K562 (cell line): Measurements from ENCODE around the gene SLC22A7. TPM values are rescaled to one million over a fixed set of nuclear protein-coding genes. Genes with fewer than 3 reads are reported as not detected.

ENCODE experiments used
- E2F4 ChIP-seq: sonication (generic); formaldehyde crosslinking; IDR thresholded peaks from 2 replicates; pipeline ENCODE4 v1.8.0; 2022; ENCODE audit warnings: mild to moderate bottlenecking, low read depth, missing genetic modification reagents
- ESRRA ChIP-seq: fragments of 450-650 bp; IDR thresholded peaks from 2 replicates; pipeline ENCODE4 v1.6.1; 2014; ENCODE audit warnings: low read depth, mild to moderate bottlenecking, moderate library complexity, borderline replicate concordance
- FOXJ2 ChIP-seq: fragments of 200-800 bp; sonication (Bioruptor generic); IDR thresholded peaks from 2 replicates; pipeline ENCODE4 v1.6.1; 2016; ENCODE audit warnings: missing genetic modification characterization, missing compliant biosample characterization
- POLR2G ChIP-seq: fragments of 200-400 bp; formaldehyde crosslinking; IDR thresholded peaks from 2 replicates; pipeline ENCODE4 v1.6.1; 2017; ENCODE audit warnings: low read depth, mild to moderate bottlenecking, antibody characterized with exemption, low read length, moderate library complexity
- SRSF3 ChIP-seq: fragments of 200-400 bp; formaldehyde crosslinking; IDR thresholded peaks from 2 replicates; pipeline ENCODE4 v1.6.1; 2016; ENCODE audit warnings: mild to moderate bottlenecking, low read length, moderate library complexity; ENCODE audit not compliant: insufficient read depth
- TFAM ChIP-seq: fragments of 250-450 bp; sonication (Bioruptor Pico); conservative IDR thresholded peaks from 2 replicates; pipeline ENCODE4 v1.5.0; 2021; ENCODE audit warnings: mild to moderate bottlenecking, moderate library complexity
- polyA plus RNA-seq, 8 experiments: library from polyadenylated mRNA; depleted of rRNA in 4 of 8; stranded (reverse) in 5 of 8; unstranded in 3 of 8; fragments of >200 nt; fragmentation: Nextera tagmentation in 2 of 8; fragmentation: Illumina TruSeq in 1 of 8; extraction: Ambion mirVana in 2 of 8; extraction: Trizol in 1 of 8; gene quantifications; 2 replicates each; pipeline versions ENCODE4 v1.2.1 to v1.2.3, GENCODE V29; 2011 to 2014; ENCODE audit warnings: inconsistent platforms in 1 of 8, missing spikeins in 1 of 8
- total RNA-seq, 7 experiments: library from RNA; depleted of rRNA in 6 of 7; stranded (reverse); fragments of >200 nt in 6 of 7; fragmentation: Illumina TruSeq in 2 of 7; extraction: Trizol in 2 of 7; gene quantifications; 2 replicates each; pipeline versions ENCODE4 v1.2.1 to v1.2.3, GENCODE V29; 2011 to 2021; ENCODE audit warnings: low replicate concordance in 1 of 7
- TF ChIP-seq, protein P1 (sequence below): fragments of 200-600 bp; sonication (generic); IDR thresholded peaks from one replicate; pipeline ENCODE4 v1.6.1; 2012; ENCODE audit warnings: mild to moderate bottlenecking, low read depth, low read length, inconsistent platforms

Gene SLC22A7
- total and polyA plus RNA-seq, 9 of the 15 experiments (the other 6 are each of a cell fraction or from before 2014, with no cell fraction given) = not detected

DNA sequence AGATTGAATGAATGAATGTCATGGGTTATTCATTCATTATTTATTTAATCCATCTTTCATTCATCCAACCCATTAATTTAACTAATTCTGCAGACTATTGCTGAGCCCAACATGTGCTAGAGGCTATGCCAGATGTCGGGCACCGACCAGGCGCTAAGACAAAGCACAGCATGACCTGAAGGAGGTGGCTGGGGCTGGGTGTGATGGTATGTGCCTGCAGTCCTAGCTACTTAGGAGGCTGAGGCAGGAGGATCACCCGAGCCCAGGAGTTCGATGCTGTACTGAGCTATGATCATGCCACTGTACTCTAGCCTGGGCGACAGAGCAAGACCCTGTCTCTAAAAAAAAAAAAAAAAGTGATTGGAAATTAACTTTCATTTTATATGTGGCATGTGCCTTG, 5.7 kb upstream of the SLC22A7 start (continued):
- TF ChIP-seq, protein P1, sequence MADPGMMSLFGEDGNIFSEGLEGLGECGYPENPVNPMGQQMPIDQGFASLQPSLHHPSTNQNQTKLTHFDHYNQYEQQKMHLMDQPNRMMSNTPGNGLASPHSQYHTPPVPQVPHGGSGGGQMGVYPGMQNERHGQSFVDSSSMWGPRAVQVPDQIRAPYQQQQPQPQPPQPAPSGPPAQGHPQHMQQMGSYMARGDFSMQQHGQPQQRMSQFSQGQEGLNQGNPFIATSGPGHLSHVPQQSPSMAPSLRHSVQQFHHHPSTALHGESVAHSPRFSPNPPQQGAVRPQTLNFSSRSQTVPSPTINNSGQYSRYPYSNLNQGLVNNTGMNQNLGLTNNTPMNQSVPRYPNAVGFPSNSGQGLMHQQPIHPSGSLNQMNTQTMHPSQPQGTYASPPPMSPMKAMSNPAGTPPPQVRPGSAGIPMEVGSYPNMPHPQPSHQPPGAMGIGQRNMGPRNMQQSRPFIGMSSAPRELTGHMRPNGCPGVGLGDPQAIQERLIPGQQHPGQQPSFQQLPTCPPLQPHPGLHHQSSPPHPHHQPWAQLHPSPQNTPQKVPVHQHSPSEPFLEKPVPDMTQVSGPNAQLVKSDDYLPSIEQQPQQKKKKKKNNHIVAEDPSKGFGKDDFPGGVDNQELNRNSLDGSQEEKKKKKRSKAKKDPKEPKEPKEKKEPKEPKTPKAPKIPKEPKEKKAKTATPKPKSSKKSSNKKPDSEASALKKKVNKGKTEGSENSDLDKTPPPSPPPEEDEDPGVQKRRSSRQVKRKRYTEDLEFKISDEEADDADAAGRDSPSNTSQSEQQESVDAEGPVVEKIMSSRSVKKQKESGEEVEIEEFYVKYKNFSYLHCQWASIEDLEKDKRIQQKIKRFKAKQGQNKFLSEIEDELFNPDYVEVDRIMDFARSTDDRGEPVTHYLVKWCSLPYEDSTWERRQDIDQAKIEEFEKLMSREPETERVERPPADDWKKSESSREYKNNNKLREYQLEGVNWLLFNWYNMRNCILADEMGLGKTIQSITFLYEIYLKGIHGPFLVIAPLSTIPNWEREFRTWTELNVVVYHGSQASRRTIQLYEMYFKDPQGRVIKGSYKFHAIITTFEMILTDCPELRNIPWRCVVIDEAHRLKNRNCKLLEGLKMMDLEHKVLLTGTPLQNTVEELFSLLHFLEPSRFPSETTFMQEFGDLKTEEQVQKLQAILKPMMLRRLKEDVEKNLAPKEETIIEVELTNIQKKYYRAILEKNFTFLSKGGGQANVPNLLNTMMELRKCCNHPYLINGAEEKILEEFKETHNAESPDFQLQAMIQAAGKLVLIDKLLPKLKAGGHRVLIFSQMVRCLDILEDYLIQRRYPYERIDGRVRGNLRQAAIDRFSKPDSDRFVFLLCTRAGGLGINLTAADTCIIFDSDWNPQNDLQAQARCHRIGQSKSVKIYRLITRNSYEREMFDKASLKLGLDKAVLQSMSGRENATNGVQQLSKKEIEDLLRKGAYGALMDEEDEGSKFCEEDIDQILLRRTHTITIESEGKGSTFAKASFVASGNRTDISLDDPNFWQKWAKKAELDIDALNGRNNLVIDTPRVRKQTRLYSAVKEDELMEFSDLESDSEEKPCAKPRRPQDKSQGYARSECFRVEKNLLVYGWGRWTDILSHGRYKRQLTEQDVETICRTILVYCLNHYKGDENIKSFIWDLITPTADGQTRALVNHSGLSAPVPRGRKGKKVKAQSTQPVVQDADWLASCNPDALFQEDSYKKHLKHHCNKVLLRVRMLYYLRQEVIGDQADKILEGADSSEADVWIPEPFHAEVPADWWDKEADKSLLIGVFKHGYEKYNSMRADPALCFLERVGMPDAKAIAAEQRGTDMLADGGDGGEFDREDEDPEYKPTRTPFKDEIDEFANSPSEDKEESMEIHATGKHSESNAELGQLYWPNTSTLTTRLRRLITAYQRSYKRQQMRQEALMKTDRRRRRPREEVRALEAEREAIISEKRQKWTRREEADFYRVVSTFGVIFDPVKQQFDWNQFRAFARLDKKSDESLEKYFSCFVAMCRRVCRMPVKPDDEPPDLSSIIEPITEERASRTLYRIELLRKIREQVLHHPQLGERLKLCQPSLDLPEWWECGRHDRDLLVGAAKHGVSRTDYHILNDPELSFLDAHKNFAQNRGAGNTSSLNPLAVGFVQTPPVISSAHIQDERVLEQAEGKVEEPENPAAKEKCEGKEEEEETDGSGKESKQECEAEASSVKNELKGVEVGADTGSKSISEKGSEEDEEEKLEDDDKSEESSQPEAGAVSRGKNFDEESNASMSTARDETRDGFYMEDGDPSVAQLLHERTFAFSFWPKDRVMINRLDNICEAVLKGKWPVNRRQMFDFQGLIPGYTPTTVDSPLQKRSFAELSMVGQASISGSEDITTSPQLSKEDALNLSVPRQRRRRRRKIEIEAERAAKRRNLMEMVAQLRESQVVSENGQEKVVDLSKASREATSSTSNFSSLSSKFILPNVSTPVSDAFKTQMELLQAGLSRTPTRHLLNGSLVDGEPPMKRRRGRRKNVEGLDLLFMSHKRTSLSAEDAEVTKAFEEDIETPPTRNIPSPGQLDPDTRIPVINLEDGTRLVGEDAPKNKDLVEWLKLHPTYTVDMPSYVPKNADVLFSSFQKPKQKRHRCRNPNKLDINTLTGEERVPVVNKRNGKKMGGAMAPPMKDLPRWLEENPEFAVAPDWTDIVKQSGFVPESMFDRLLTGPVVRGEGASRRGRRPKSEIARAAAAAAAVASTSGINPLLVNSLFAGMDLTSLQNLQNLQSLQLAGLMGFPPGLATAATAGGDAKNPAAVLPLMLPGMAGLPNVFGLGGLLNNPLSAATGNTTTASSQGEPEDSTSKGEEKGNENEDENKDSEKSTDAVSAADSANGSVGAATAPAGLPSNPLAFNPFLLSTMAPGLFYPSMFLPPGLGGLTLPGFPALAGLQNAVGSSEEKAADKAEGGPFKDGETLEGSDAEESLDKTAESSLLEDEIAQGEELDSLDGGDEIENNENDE = no peak
- no peak for TF ChIP-seq TFAM (CRISPR knock-in tag)
- no peak for TF ChIP-seq FOXJ2 (tag)
- TF ChIP-seq SRSF3 = no peak
- no peak for TF ChIP-seq E2F4 (CRISPR knock-in tag)
- no peak for TF ChIP-seq ESRRA
- TF ChIP-seq POLR2G = no peak
